Fibroblast of lung (primary cell): ENCODE data around the gene BCAT1. TPM values are rescaled to one million over a fixed set of nuclear protein-coding genes. Genes with fewer than 3 reads are reported as not detected.

Experiments used
- DNase-seq, 2 donors: peaks; one replicate each; pipeline versions ENCODE4 v3.0.0 to v3.0.0-alpha.2; 2010; ENCODE audit warnings: low read depth in 2 of 2
- H2AFZ ChIP-seq: 2 replicates; pipeline ENCODE4 v1.5.1; 2012; ENCODE audit warnings: low read length, control low read depth, inconsistent platforms
- H3K27ac ChIP-seq: 2 replicates; pipeline ENCODE4 v1.5.1; 2011; ENCODE audit warnings: low read length, control low read depth; ENCODE audit not compliant: insufficient read depth
- H3K27me3 ChIP-seq: 2 replicates; pipeline ENCODE4 v1.5.1; 2011; ENCODE audit warnings: mild to moderate bottlenecking, low read length; ENCODE audit not compliant: control insufficient read depth, insufficient read depth
- H3K36me3 ChIP-seq: 2 replicates; pipeline ENCODE4 v1.5.1; 2011; ENCODE audit warnings: low read length; ENCODE audit not compliant: control insufficient read depth, insufficient read depth
- H3K4me1 ChIP-seq: 2 replicates; pipeline ENCODE4 v1.5.1; 2011; ENCODE audit warnings: low read length; ENCODE audit not compliant: control insufficient read depth, insufficient read depth; ENCODE audit errors: extremely low read depth
- H3K4me2 ChIP-seq: 2 replicates; pipeline ENCODE4 v1.5.1; 2011; ENCODE audit warnings: low read length, control low read depth; ENCODE audit not compliant: insufficient read depth; ENCODE audit errors: extremely low read depth
- H3K4me3 ChIP-seq, 4 experiments: fragments of 200-600 bp in 1 of 4; sonication (generic) in 1 of 4; replicated peaks in 1 of 4; 2 replicates each; pipeline ENCODE4 v1.5.1; 2011 to 2016; ENCODE audit warnings: low read length in 4 of 4, low read depth in 3 of 4, mild to moderate bottlenecking in 3 of 4, control low read depth in 2 of 4, inconsistent platforms in 1 of 4, mixed read lengths in 1 of 4; ENCODE audit not compliant: insufficient read depth in 1 of 4; ENCODE audit errors: control extremely low read depth in 1 of 4
- H3K79me2 ChIP-seq: 2 replicates; pipeline ENCODE4 v1.5.1; 2012; ENCODE audit warnings: mild to moderate bottlenecking, low read length, inconsistent platforms; ENCODE audit not compliant: control insufficient read depth, insufficient read depth
- H3K9ac ChIP-seq: 2 replicates; pipeline ENCODE4 v1.5.1; 2011; ENCODE audit warnings: mild to moderate bottlenecking, low read length, control low read depth; ENCODE audit not compliant: insufficient read depth
- H3K9me3 ChIP-seq: 2 replicates; pipeline ENCODE4 v1.5.1; 2012; ENCODE audit warnings: low read depth, low read length; ENCODE audit not compliant: control insufficient read depth, insufficient read depth
- H4K20me1 ChIP-seq: 2 replicates; pipeline ENCODE4 v1.5.1; 2011; ENCODE audit warnings: low read length; ENCODE audit not compliant: control insufficient read depth, insufficient read depth; ENCODE audit errors: extremely low read depth
- CTCF ChIP-seq, 2 donors: IDR thresholded peaks in 1 of 2; conservative IDR thresholded peaks in 1 of 2; 1 replicate in 1 of 2; 2 replicates in 1 of 2; pipeline ENCODE4 v1.5.1; 2011 to 2012; ENCODE audit warnings: low read length in 2 of 2, control low read depth in 1 of 2, inconsistent platforms in 1 of 2, low read depth in 1 of 2, mild to moderate bottlenecking in 1 of 2
- EZH2 ChIP-seq: IDR thresholded peaks from 2 replicates; pipeline ENCODE4 v1.5.1; 2012; ENCODE audit warnings: low read length, control low read depth, mild to moderate bottlenecking; ENCODE audit errors: missing control alignments
- polyA plus RNA-seq, 2 donors: library from polyadenylated mRNA; depleted of rRNA in 1 of 2; stranded (reverse) in 1 of 2; unstranded in 1 of 2; fragments of >200 nt; gene quantifications; 2 replicates each; pipeline ENCODE4 v1.2.1, GENCODE V29; 2011 to 2012; ENCODE audit warnings: missing spikeins in 1 of 2
- total RNA-seq: library from RNA; depleted of rRNA; stranded (reverse); fragments of >200 nt; gene quantifications from 2 replicates; pipeline ENCODE4 v1.2.1, GENCODE V29; 2014

Gene BCAT1
- total and polyA plus RNA-seq, 2 donors (not counting 1 experiment from before 2014, with no cell fraction given) = 27.8 to 162 TPM

- no peaks in the 10 kb centered on the region for H4K20me1 ChIP-seq
- no peak overlapping the region for H3K9ac ChIP-seq
- TF ChIP-seq EZH2 = no peak
Measured at GRCh38 chr12:24833513-24833912, 115.4 kb downstream of the BCAT1 start.

GRCh38 chr12:24823808-24824515 lies 124.9 kb downstream of the BCAT1 start:
- no peak overlapping the region for H3K4me2 ChIP-seq
- H3K9ac ChIP-seq = no peak overlapping the region
- H3K27ac ChIP-seq = no peak overlapping the region
- H3K4me1 ChIP-seq = peaks cover 7% of the 10 kb centered on the region
- no peaks in the 10 kb centered on the region for H3K79me2 ChIP-seq
- H3K36me3 ChIP-seq = peaks cover 2% of the 10 kb centered on the region
- DNase-seq = no peak
- TF ChIP-seq CTCF (conservative IDR thresholded peaks at IDR 0.05 in 1 of 2, IDR thresholded peaks at IDR 0.05 in 1 of 2; ENCODE audit: low read depth in 1 of 2, low read length in 2 of 2) = no peak
- no peak for TF ChIP-seq EZH2
- no peak overlapping the region for H3K4me3 ChIP-seq
- no peak overlapping the region for H2AFZ ChIP-seq
- H4K20me1 ChIP-seq = no peaks in the 10 kb centered on the region
- no peaks in the 10 kb centered on the region for H3K9me3 ChIP-seq
- no peaks in the 10 kb centered on the region for H3K27me3 ChIP-seq

More at GRCh38 chr12:24833513-24833912, 115.4 kb downstream of the BCAT1 start:
- Histone ChIP-seq H3K4me3 (no peak overlapping the region), H3K9me3 (no peaks in the 10 kb centered on the region), H3K27me3 (no peaks in the 10 kb centered on the region), H3K36me3 (peaks cover 4% of the 10 kb centered on the region), H3K4me1 (peaks cover 2% of the 10 kb centered on the region), H3K79me2 (no peaks in the 10 kb centered on the region), H3K4me2 (no peak overlapping the region), H3K27ac (no peak overlapping the region), H2AFZ (no peak overlapping the region)
- DNase-seq = no peak

- H3K9ac ChIP-seq = no peak overlapping the region
- no peak for TF ChIP-seq CTCF (conservative IDR thresholded peaks at IDR 0.05 in 1 of 2, IDR thresholded peaks at IDR 0.05 in 1 of 2; ENCODE audit: low read depth in 1 of 2, low read length in 2 of 2)
- no peak for TF ChIP-seq EZH2
- no peaks in the 10 kb centered on the region for H3K27me3 ChIP-seq
- peak; percentile 90 to 94 for DNase-seq
- no peak overlapping the region for H2AFZ ChIP-seq
- no peaks in the 10 kb centered on the region for H3K9me3 ChIP-seq
- H4K20me1 ChIP-seq = no peaks in the 10 kb centered on the region
- no peaks in the 10 kb centered on the region for H3K79me2 ChIP-seq
- peak overlapping the region; percentile 46 for H3K4me2 ChIP-seq
- H3K4me1 ChIP-seq = peaks cover 7% of the 10 kb centered on the region
- peaks cover 2% of the 10 kb centered on the region for H3K36me3 ChIP-seq
- H3K4me3 ChIP-seq = no peak overlapping the region
- H3K27ac ChIP-seq = peak overlapping the region; percentile 52
Measured at GRCh38 chr12:24822121-24822899, 126.6 kb downstream of the BCAT1 start.
